K562 (cell line): ENCODE measurements around the gene DRD2. TPM values are rescaled to one million over a fixed set of nuclear protein-coding genes. Genes with fewer than 3 reads are reported as not detected.

Experiments
- ATAC-seq: fragments of 200-7000 bp; cut with Tn5 transposase; 3 replicates; pipeline ENCODE4 v1.9.1; 2020; ENCODE audit warnings: moderate library complexity
- BruUV-seq: library from RNA; stranded (reverse); fragments of 400-500 nt; replicated peaks from 2 replicates; lab custom pipeline; 2021; lab: Mats Ljungman, UMichigan
- CTCF ChIA-PET: fragments of 300-600 bp; formaldehyde crosslinking; extraction: SDS; loops from one replicate; lab custom pipeline; 2021; ENCODE audit warnings: low intra/inter-chr PET ratio; lab: Yijun Ruan, JAX
- POLR2A ChIA-PET: fragments of 300-600, 350-650 bp; sonication (Branson Sonifier 250); formaldehyde crosslinking; extraction: SDS; loops from one replicate; lab custom pipeline; 2021; ENCODE audit warnings: antibody characterized with exemption, inconsistent platforms; lab: Yijun Ruan, JAX
- DNase-seq, 4 experiments: peaks; one replicate each; pipeline versions ENCODE4 v3.0.0 to v3.0.0-alpha.2; 2011 to 2018; ENCODE audit warnings: low spot score in 3 of 4, mixed read lengths in 3 of 4; ENCODE audit errors: extremely low read depth in 1 of 4
- FAIRE-seq: peaks from 2 replicates; lab custom pipeline; 2011; peaks lifted over from hg19 to GRCh38; lab: Jason Lieb, UNC
- H2AFZ ChIP-seq: 2 replicates; pipeline ENCODE4 v1.6.0; 2011; ENCODE audit warnings: low read depth, low read length, control low read depth, inconsistent platforms
- H3K27ac ChIP-seq: fragments of 200-600 bp; 3 replicates; pipeline ENCODE4 v1.8.0; 2011; ENCODE audit warnings: low read depth, mild to moderate bottlenecking, control low read depth, inconsistent platforms, low read length, moderate library complexity, mixed read lengths; ENCODE audit errors: extremely low read depth
- H3K27me3 ChIP-seq, 2 experiments: fragments of 300-600 bp in 1 of 2; 2 replicates in 1 of 2; 3 replicates in 1 of 2; pipeline versions ENCODE4 v1.6.0 to v1.8.0; 2011; ENCODE audit warnings: inconsistent platforms in 2 of 2, low read length in 2 of 2, mild to moderate bottlenecking in 1 of 2, mixed read lengths in 1 of 2, moderate library complexity in 1 of 2; ENCODE audit not compliant: control insufficient read depth in 2 of 2, insufficient read depth in 2 of 2
- H3K36me3 ChIP-seq: fragments of 300-600 bp; 3 replicates; pipeline ENCODE4 v1.8.0; 2011; ENCODE audit warnings: mild to moderate bottlenecking, low read length, inconsistent platforms; ENCODE audit not compliant: control insufficient read depth, insufficient read depth
- H3K4me1 ChIP-seq, 2 experiments: fragments of 200-600 bp in 1 of 2; replicated peaks in 1 of 2; 2 replicates in 1 of 2; 3 replicates in 1 of 2; pipeline versions ENCODE4 v1.5.1 to v1.8.0; 2011; ENCODE audit warnings: inconsistent platforms in 2 of 2, low read length in 2 of 2, mild to moderate bottlenecking in 1 of 2, mixed read lengths in 1 of 2, moderate library complexity in 1 of 2; ENCODE audit not compliant: control insufficient read depth in 2 of 2, insufficient read depth in 2 of 2
- H3K4me2 ChIP-seq: 2 replicates; pipeline ENCODE4 v1.6.1; 2011; ENCODE audit warnings: low read length, control low read depth, inconsistent platforms, mixed read lengths; ENCODE audit not compliant: insufficient read depth
- H3K4me3 ChIP-seq: fragments of 200-600 bp; sonication (generic), shearing (Covaris generic); 2 replicates; pipeline ENCODE4 v1.5.1; 2016; ENCODE audit warnings: control low read depth, inconsistent platforms
- H3K79me2 ChIP-seq: fragments of 200-600 bp; 3 replicates; pipeline ENCODE4 v1.8.0; 2011; ENCODE audit warnings: low read length, inconsistent platforms; ENCODE audit not compliant: control insufficient read depth, insufficient read depth
- H3K9ac ChIP-seq, 2 experiments: 2 replicates each; pipeline versions ENCODE4 v1.6.0 to v1.6.1; 2011; ENCODE audit warnings: low read depth in 2 of 2, low read length in 2 of 2, control low read depth in 1 of 2, inconsistent platforms in 1 of 2, mild to moderate bottlenecking in 1 of 2, mixed read lengths in 1 of 2; ENCODE audit not compliant: insufficient read depth in 1 of 2
- H3K9me1 ChIP-seq: one replicate; pipeline ENCODE4 v1.6.0; 2011; ENCODE audit warnings: inconsistent platforms, mild to moderate bottlenecking, low read length, moderate library complexity; ENCODE audit not compliant: control insufficient read depth, insufficient read depth
- H3K9me3 ChIP-seq: replicated peaks from 2 replicates; pipeline ENCODE4 v1.5.1; 2011; ENCODE audit warnings: low read depth, low read length, inconsistent platforms; ENCODE audit not compliant: control insufficient read depth, insufficient read depth
- H4K20me1 ChIP-seq: replicated peaks from 2 replicates; pipeline ENCODE4 v1.6.1; 2011; ENCODE audit warnings: low read length, inconsistent platforms, mixed read lengths; ENCODE audit not compliant: control insufficient read depth, insufficient read depth
- FOXM1 ChIP-seq, 2 experiments: fragments of 450-650 bp in 1 of 2; sonication (generic) in 1 of 2; formaldehyde crosslinking in 1 of 2; IDR thresholded peaks; 2 replicates each; pipeline versions ENCODE4 v1.6.1 to v1.9.0; 2017 to 2022; ENCODE audit warnings: low read depth in 2 of 2, mild to moderate bottlenecking in 2 of 2, missing genetic modification reagents in 1 of 2, moderate library complexity in 1 of 2
- HNRNPL ChIP-seq: fragments of 200-400 bp; formaldehyde crosslinking; IDR thresholded peaks from 2 replicates; pipeline ENCODE4 v1.6.1; 2017; ENCODE audit warnings: low read depth, mild to moderate bottlenecking, low read length
- MGA ChIP-seq: fragments of 450-650 bp; IDR thresholded peaks from 2 replicates; pipeline ENCODE4 v1.6.1; 2016; ENCODE audit warnings: mild to moderate bottlenecking, moderate library complexity
- MNT ChIP-seq, 2 experiments: fragments of 450-650 bp; conservative IDR thresholded peaks; 2 replicates each; pipeline ENCODE4 v1.6.1; 2017; ENCODE audit warnings: mild to moderate bottlenecking in 2 of 2, moderate library complexity in 2 of 2
- POLR2H ChIP-seq: IDR thresholded peaks from 2 replicates; pipeline ENCODE4 v1.6.1; 2016; ENCODE audit warnings: missing genetic modification characterization, low read depth, mild to moderate bottlenecking, control low read depth, missing compliant biosample characterization, moderate library complexity
- SAFB ChIP-seq: fragments of 200-400 bp; formaldehyde crosslinking; IDR thresholded peaks from 2 replicates; pipeline ENCODE4 v1.6.1; 2017; ENCODE audit warnings: low read depth, low read length, borderline replicate concordance
- ZNF174 ChIP-seq: fragments of 250-450 bp; sonication (Bioruptor Pico); IDR thresholded peaks from 2 replicates; pipeline ENCODE4 v1.4.0; 2020; ENCODE audit warnings: mild to moderate bottlenecking
- ZNF583 ChIP-seq: fragments of 250-450 bp; sonication (Bioruptor Pico); IDR thresholded peaks from 2 replicates; pipeline ENCODE4 v1.4.0; 2020
- WGBS: fragments of 100-300 bp; shearing (Covaris generic); methylation state at CpG from one replicate; pipeline ENCODE4 v1.1.6; 2016; ENCODE audit warnings: low coverage, mixed read lengths; ENCODE audit not compliant: insufficient coverage; ENCODE audit errors: missing lambda C conversion rate; 5-methylcytosine and 5-hydroxymethylcytosine counted together
- in situ Hi-C: fragments of 300-500 bp; cut with MboI; formaldehyde crosslinking; loops from 4 replicates; pipeline ENCODE4 v1.15.0; 2018; ENCODE audit warnings: inconsistent platforms, mixed read lengths
- intact Hi-C: fragments of 100-400 bp; cut with micrococcal nuclease; formaldehyde crosslinking; loops from 2 replicates; pipeline ENCODE4 v1.14.2; 2022
- polyA plus RNA-seq, 8 experiments: library from polyadenylated mRNA; depleted of rRNA in 4 of 8; stranded (reverse) in 5 of 8; unstranded in 3 of 8; fragments of >200 nt; fragmentation: Nextera tagmentation in 2 of 8; fragmentation: Illumina TruSeq in 1 of 8; extraction: Ambion mirVana in 2 of 8; extraction: Trizol in 1 of 8; gene quantifications; 2 replicates each; pipeline versions ENCODE4 v1.2.1 to v1.2.3, GENCODE V29; 2011 to 2014; ENCODE audit warnings: inconsistent platforms in 1 of 8, missing spikeins in 1 of 8
- total RNA-seq, 7 experiments: library from RNA; depleted of rRNA in 6 of 7; stranded (reverse); fragments of >200 nt in 6 of 7; fragmentation: Illumina TruSeq in 2 of 7; extraction: Trizol in 2 of 7; gene quantifications; 2 replicates each; pipeline versions ENCODE4 v1.2.1 to v1.2.3, GENCODE V29; 2011 to 2021; ENCODE audit warnings: low replicate concordance in 1 of 7

The DRD2 gene
- total and polyA plus RNA-seq, 9 of the 15 experiments (the other 6 are each of a cell fraction or from before 2014, with no cell fraction given): not detected

- TF ChIP-seq MNT (conservative IDR thresholded peaks at IDR 0.05) (no peak), SAFB (no peak), POLR2H (tag) (no peak)
Measured at GRCh38 chr11:113409526-113409925, 65.7 kb downstream of the DRD2 start (continued).

- ChIA-PET CTCF (no interaction called here), POLR2A (no interaction called here)
- Histone ChIP-seq H3K4me3 (no peak overlapping the region), H3K9me1 (no peaks in the 10 kb centered on the region), H3K27me3 (peaks cover 0 to 67% of the 10 kb centered on the region in 2 experiments; a peak in 3 of 5 replicates), H4K20me1 (peaks cover 5% of the 10 kb centered on the region; the same call in 1 of the 2 replicates), H3K79me2 (no peaks in the 10 kb centered on the region), H2AFZ (no peak overlapping the region), H3K4me2 (no peak overlapping the region), H3K9me3 (no peaks in the 10 kb centered on the region), H3K36me3 (no peaks in the 10 kb centered on the region), H3K4me1 (no peaks in the 10 kb centered on the region), H3K27ac (no peak overlapping the region), H3K9ac (no peak overlapping the region)
- intact Hi-C loops: no loop called here
- BruUV-seq: no TSS peak
- WGBS: 0% methylated on average over 9 of the region's 9 CpGs
- ATAC-seq (no peak), DNase-seq (no peak), FAIRE-seq (no peak)
- in situ Hi-C loops: no loop called here
- TF ChIP-seq FOXM1 (IDR thresholded peaks at IDR 0.05; ENCODE audit: low read depth) (no peak), FOXM1 (CRISPR knock-in tag; IDR thresholded peaks at IDR 0.05; ENCODE audit: low read depth) (no peak), MGA (no peak), ZNF174 (no peak), HNRNPL (no peak), ZNF583 (CRISPR knock-in tag) (no peak)
Measured at GRCh38 chr11:113408887-113409286, 66.3 kb downstream of the DRD2 start.
